HCT116 (cell line): ENCODE data around the gene GALR2. TPM values are rescaled to one million over a fixed set of nuclear protein-coding genes. Genes with fewer than 3 reads are reported as not detected.
A peak's percentile ranks its signal among the peaks of the same experiment; 100 is the strongest.

ENCODE experiments used
- ATAC-seq: fragments of 200-7000 bp; cut with Tn5 transposase; 2 replicates; pipeline ENCODE4 v1.9.1; 2020; ENCODE audit warnings: mild to moderate bottlenecking, moderate library complexity
- BruUV-seq: library from RNA; stranded (reverse); fragments of 400-500 nt; replicated peaks from 2 replicates; lab custom pipeline; 2021; lab: Mats Ljungman, UMichigan
- CTCF ChIA-PET: fragments of 300-600 bp; sonication (Branson Sonifier 250); formaldehyde crosslinking; loops from one replicate; lab custom pipeline; 2021; ENCODE audit warnings: antibody characterized with exemption; lab: Charles Lee
- POLR2A ChIA-PET: fragments of 300-600, 350-600 bp; sonication (Branson Sonifier 250); formaldehyde crosslinking; loops from one replicate; lab custom pipeline; 2021; ENCODE audit warnings: antibody characterized with exemption; lab: Charles Lee
- RAD21 ChIA-PET, 2 experiments: fragments of 300-600 bp; sonication (Branson Sonifier 250); formaldehyde crosslinking; loops; one replicate each; lab custom pipeline; 2023; ENCODE audit warnings: low total read pairs in 2 of 2; ENCODE audit not compliant: uncharacterized antibody in 2 of 2, unreplicated experiment in 2 of 2, low non-redundant PET in 1 of 2; lab: Charles Lee
- DNase-seq: peaks from one replicate; pipeline ENCODE4 v3.0.0-alpha.2; 2010; ENCODE audit warnings: low read depth, low spot score
- H2AFZ ChIP-seq: fragments of 200-600 bp; shearing (Covaris generic), sonication (generic); 2 replicates; pipeline ENCODE4 v1.6.1; 2017; ENCODE audit warnings: low read depth, mixed run types, mixed read lengths, antibody characterized with exemption, low read length; ENCODE audit not compliant: poor library complexity, severe bottlenecking
- H3K27ac ChIP-seq: 2 replicates; pipeline ENCODE4 v1.5.1; 2012; ENCODE audit warnings: low read depth, low read length
- H3K27me3 ChIP-seq: fragments of 200-600 bp; sonication (generic); 2 replicates; pipeline ENCODE4 v1.6.1; 2016; ENCODE audit warnings: mixed run types, low read length, mixed read lengths; ENCODE audit not compliant: insufficient read depth
- H3K36me3 ChIP-seq, 2 experiments: fragments of 200-500 bp in 1 of 2; fragments of 200-600 bp in 1 of 2; sonication (Bioruptor generic) in 1 of 2; sonication (generic) in 1 of 2; 2 replicates each; pipeline versions ENCODE4 v1.5.1 to v1.6.1; 2014 to 2016; ENCODE audit warnings: low read length in 2 of 2, inconsistent platforms in 1 of 2, mixed read lengths in 1 of 2, mixed run types in 1 of 2; ENCODE audit not compliant: insufficient read depth in 2 of 2, control insufficient read depth in 1 of 2
- H3K4me1 ChIP-seq, 2 experiments: fragments of 200-600 bp in 1 of 2; sonication (generic) in 1 of 2; 2 replicates each; pipeline versions ENCODE4 v1.5.1 to v1.6.1; 2012 to 2017; ENCODE audit warnings: low read length in 2 of 2, inconsistent platforms in 1 of 2, mild to moderate bottlenecking in 1 of 2, mixed read lengths in 1 of 2, mixed run types in 1 of 2, moderate library complexity in 1 of 2; ENCODE audit not compliant: insufficient read depth in 2 of 2, control insufficient read depth in 1 of 2
- H3K4me2 ChIP-seq: fragments of 200-600 bp; sonication (generic); 2 replicates; pipeline ENCODE4 v1.6.1; 2017; ENCODE audit warnings: mixed run types, low read length, mixed read lengths
- H3K4me3 ChIP-seq, 2 experiments: fragments of 200-600 bp in 1 of 2; sonication (generic) in 1 of 2; replicated peaks in 1 of 2; 2 replicates each; pipeline ENCODE4 v1.5.1; 2011 to 2016; ENCODE audit warnings: low read length in 2 of 2, control low read depth in 1 of 2, low read depth in 1 of 2, mild to moderate bottlenecking in 1 of 2, mixed read lengths in 1 of 2, mixed run types in 1 of 2
- H3K79me2 ChIP-seq: fragments of 200-600 bp; sonication (generic); 2 replicates; pipeline ENCODE4 v1.6.1; 2017; ENCODE audit warnings: mild to moderate bottlenecking, mixed run types, low read length, moderate library complexity, mixed read lengths; ENCODE audit not compliant: insufficient read depth
- H3K9ac ChIP-seq: fragments of 200-600 bp; sonication (generic); 2 replicates; pipeline ENCODE4 v1.6.1; 2016; ENCODE audit warnings: low read length, mixed read lengths
- H3K9me2 ChIP-seq: fragments of 200-600 bp; sonication (generic), shearing (Covaris generic); 2 replicates; pipeline ENCODE4 v1.6.1; 2017; ENCODE audit warnings: mixed run types, mild to moderate bottlenecking, moderate library complexity; ENCODE audit not compliant: insufficient read depth
- H3K9me3 ChIP-seq, 2 experiments: fragments of 200-500 bp in 1 of 2; fragments of 200-600 bp in 1 of 2; sonication (Bioruptor generic) in 1 of 2; sonication (generic) in 1 of 2; 2 replicates each; pipeline ENCODE4 v1.6.1; 2014 to 2017; ENCODE audit warnings: low read length in 2 of 2, mixed read lengths in 2 of 2, inconsistent platforms in 1 of 2, low read depth in 1 of 2, mild to moderate bottlenecking in 1 of 2, mixed run types in 1 of 2, moderate library complexity in 1 of 2; ENCODE audit not compliant: control insufficient read depth in 1 of 2, insufficient read depth in 1 of 2
- H4K20me1 ChIP-seq: fragments of 200-600 bp; sonication (generic), shearing (Covaris generic); 2 replicates; pipeline ENCODE4 v1.6.1; 2017; ENCODE audit warnings: mixed run types, mild to moderate bottlenecking, moderate library complexity; ENCODE audit not compliant: insufficient read depth
- CBX3 ChIP-seq: IDR thresholded peaks from 2 replicates; pipeline ENCODE4 v1.6.1; 2012; ENCODE audit warnings: low read depth
- CEBPB ChIP-seq: IDR thresholded peaks from 2 replicates; pipeline ENCODE4 v1.6.1; 2012; ENCODE audit warnings: low read depth
- CTCF ChIP-seq, 3 experiments: fragments of 200-600 bp in 1 of 3; sonication (generic) in 1 of 3; IDR thresholded peaks in 2 of 3; conservative IDR thresholded peaks in 1 of 3; 2 replicates each; pipeline ENCODE4 v1.5.1; 2012 to 2017; ENCODE audit warnings: low read depth in 2 of 3, low read length in 2 of 3, antibody characterized with exemption in 1 of 3, borderline replicate concordance in 1 of 3, control low read depth in 1 of 3, mild to moderate bottlenecking in 1 of 3, mixed read lengths in 1 of 3, mixed run types in 1 of 3, moderate library complexity in 1 of 3; ENCODE audit not compliant: insufficient read depth in 1 of 3
- EGR1 ChIP-seq: IDR thresholded peaks from 2 replicates; pipeline ENCODE4 v1.6.1; 2012; ENCODE audit warnings: low read depth
- EZH2phosphoT487 ChIP-seq: fragments of 200-600 bp; IDR thresholded peaks from 2 replicates; pipeline ENCODE4 v1.6.1; 2018; ENCODE audit warnings: antibody characterized with exemption, borderline replicate concordance
- FOSL1 ChIP-seq: IDR thresholded peaks from 2 replicates; pipeline ENCODE4 v1.6.1; 2012; ENCODE audit warnings: low read depth
- POLR2AphosphoS5 ChIP-seq: IDR thresholded peaks from 2 replicates; pipeline ENCODE4 v1.6.1; 2011; ENCODE audit warnings: mild to moderate bottlenecking, low read depth, low read length, moderate library complexity
- ZFX ChIP-seq: fragments of 450-650 bp; IDR thresholded peaks from 2 replicates; pipeline ENCODE4 v1.6.1; 2017
- ZNF274 ChIP-seq: fragments of 200-500 bp; sonication (Bioruptor generic); IDR thresholded peaks from 2 replicates; pipeline ENCODE4 v1.6.1; 2014; ENCODE audit warnings: mild to moderate bottlenecking, low read depth, low read length, inconsistent platforms
- intact Hi-C: fragments of 100-400 bp; cut with micrococcal nuclease; formaldehyde crosslinking; loops from 2 replicates; pipeline ENCODE4 v1.10.0; 2022
- total RNA-seq: library from RNA; stranded (reverse); gene quantifications from one replicate; pipeline ENCODE4 v1.2.1, GENCODE V29; 2021; ENCODE audit not compliant: unreplicated experiment
- TF ChIP-seq, protein P1 (sequence below): IDR thresholded peaks from 2 replicates; pipeline ENCODE4 v1.6.1; 2012

GALR2 gene
- total RNA-seq, 1 experiment from 2014 or later = 0.27 TPM

DNA sequence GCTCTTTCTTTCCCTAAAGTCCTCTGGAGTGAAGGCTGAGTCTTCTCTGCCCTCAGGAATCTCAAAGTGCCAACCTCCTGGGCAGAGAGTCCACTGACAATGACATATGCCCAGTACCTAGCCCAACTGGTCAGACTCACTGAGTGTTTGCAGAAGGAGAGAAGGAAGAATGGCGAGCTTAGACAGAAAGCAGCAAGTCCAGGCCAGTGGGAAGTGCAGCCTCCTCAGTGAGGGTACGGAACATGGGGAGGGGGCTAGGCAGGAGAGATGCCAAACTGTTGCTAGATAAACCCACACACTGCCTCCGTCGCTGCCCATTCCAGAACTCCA lies 28.3 kb downstream of the GALR2 start:
- no peaks in the 10 kb centered on the region for H4K20me1 ChIP-seq
- no peak overlapping the region for H2AFZ ChIP-seq
- no peaks in the 10 kb centered on the region for H3K9me2 ChIP-seq
- BruUV-seq = no TSS peak
- peaks cover 26% of the 10 kb centered on the region for H3K79me2 ChIP-seq
- ATAC-seq = peak; percentile 6; the same call in 1 of the 2 replicates
- intact Hi-C loops = loop anchor here (5.0 to 10.0 kb wide), 2 partner anchors 76 to 198 kb away; partner anchors contain the start of genes EVPL and MRPL38
- H3K36me3 ChIP-seq = peaks cover 18 to 20% of the 10 kb centered on the region in 2 experiments; a peak in 3 of 4 replicates
- ChIA-PET RAD21 (no interaction called here), POLR2A (interaction anchor here (1.4 to 2.6 kb wide), 3 partner anchors 8 to 171 kb away, joined by 3 to 10 read pairs (median 4); no protein-coding TSS in a partner anchor), CTCF (interaction anchor here (1.6 to 3.1 kb wide), 2 partner anchors 89 to 176 kb away, joined by 7 to 17 read pairs; no protein-coding TSS in a partner anchor)
- H3K4me3 ChIP-seq = peak overlapping the region; percentile 78 to 95
- peak overlapping the region; percentile 77 for H3K9ac ChIP-seq
- H3K27me3 ChIP-seq = no peaks in the 10 kb centered on the region
- TF ChIP-seq FOSL1 (no peak), POLR2AphosphoS5 (no peak), CTCF (IDR thresholded peaks at IDR 0.05 in 2 of 3, conservative IDR thresholded peaks at IDR 0.05 in 1 of 3; ENCODE audit: borderline replicate concordance in 1 of 3, insufficient read depth in 1 of 3, low read depth in 2 of 3, low read length in 2 of 3) (no peak), ZFX (no peak), CBX3 (no peak), EGR1 (no peak), CEBPB (no peak), ZNF274 (no peak), EZH2phosphoT487 (no peak)
- TF ChIP-seq, protein P1, sequence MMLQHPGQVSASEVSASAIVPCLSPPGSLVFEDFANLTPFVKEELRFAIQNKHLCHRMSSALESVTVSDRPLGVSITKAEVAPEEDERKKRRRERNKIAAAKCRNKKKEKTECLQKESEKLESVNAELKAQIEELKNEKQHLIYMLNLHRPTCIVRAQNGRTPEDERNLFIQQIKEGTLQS = no peak
- peak overlapping the region; percentile 89 for H3K27ac ChIP-seq
- H3K9me3 ChIP-seq = no peaks in the 10 kb centered on the region
- H3K4me2 ChIP-seq = peak overlapping the region; percentile 85
- H3K4me1 ChIP-seq = peaks cover 12 to 26% of the 10 kb centered on the region in 2 experiments
- no peak for DNase-seq
